NCI-H2029 (cell line): ENCODE data around the gene VPREB3.
"Not testable (repeated sequence)": the region's sequence is repeated elsewhere in the genome, so short reads cannot be mapped to it uniquely, and the experiment has no call there.

Source experiments
- DNase-seq: peaks from one replicate; lab custom pipeline; 2025; lab: John Stamatoyannopoulos, UW

VPREB3 gene

GRCh38 chr22:23742505-23743264 lies 11.5 kb downstream of the VPREB3 start:
- no peak for DNase-seq

GRCh38 chr22:23737696-23738095 lies 16.5 kb downstream of the VPREB3 start:
- DNase-seq = no peak

- DNase-seq = not testable (repeated sequence)
These were observed 26.1 kb downstream of the VPREB3 start for GRCh38 chr22:23728108-23728507.

- DNase-seq = no peak
These were observed 31.5 kb downstream of the VPREB3 start for GRCh38 chr22:23722724-23723123.

- DNase-seq = no peak
These were observed 32.1 kb downstream of the VPREB3 start for GRCh38 chr22:23722160-23722559.

GRCh38 chr22:23720855-23721254 lies 33.4 kb downstream of the VPREB3 start:
- no peak for DNase-seq

- no peak for DNase-seq
These were observed 35.7 kb downstream of the VPREB3 start for GRCh38 chr22:23718371-23719165.

GRCh38 chr22:23716811-23717801 lies 37.1 kb downstream of the VPREB3 start:
- peak; percentile 73 for DNase-seq

GRCh38 chr22:23715806-23716375 lies 38.3 kb downstream of the VPREB3 start:
- DNase-seq = no peak

- DNase-seq = no peak
These were observed 39.3 kb downstream of the VPREB3 start for GRCh38 chr22:23714596-23715578.

- no peak for DNase-seq
These were observed 40.3 kb downstream of the VPREB3 start for GRCh38 chr22:23713696-23714595.

GRCh38 chr22:23712256-23712655 lies 42.0 kb downstream of the VPREB3 start:
- no peak for DNase-seq

- no peak for DNase-seq
These were observed 45.1 kb downstream of the VPREB3 start for GRCh38 chr22:23709107-23709506.

- no peak for DNase-seq
These were observed 46.0 kb downstream of the VPREB3 start for GRCh38 chr22:23708270-23708669.

- DNase-seq = no peak
These were observed 48.9 kb downstream of the VPREB3 start for GRCh38 chr22:23705358-23705757.

GRCh38 chr22:23704829-23705228 lies 49.4 kb downstream of the VPREB3 start:
- no peak for DNase-seq

- no peak for DNase-seq
These were observed 50.2 kb downstream of the VPREB3 start for GRCh38 chr22:23704062-23704461.
